Measurements from ENCODE around the gene LYPD6B.

Gene LYPD6B

DNA sequence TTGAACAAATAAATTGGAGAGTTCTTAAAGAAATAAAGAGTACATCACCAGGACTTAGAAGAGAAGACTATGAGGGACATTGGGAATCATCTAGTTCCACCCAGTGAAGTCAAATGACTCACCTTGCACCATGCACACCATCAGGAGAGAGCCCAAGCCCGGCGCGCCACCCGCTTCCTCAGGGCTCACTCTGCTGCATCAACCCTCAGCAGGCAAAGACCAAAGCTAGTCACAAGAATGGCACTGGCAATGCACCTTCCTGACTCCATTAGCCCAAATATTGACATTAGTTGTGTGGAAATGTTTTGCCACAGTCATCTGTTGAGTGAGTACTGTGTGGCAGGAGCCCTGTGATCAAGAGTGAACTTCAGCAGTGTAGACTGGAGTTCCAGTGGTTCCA lies 7.1 kb upstream of the LYPD6B start:
- H3K27me3 ChIP-seq (ENCODE audit: low read length): no peaks in the 10 kb centered on the region
- peaks cover 9% of the 10 kb centered on the region for H3F3A ChIP-seq (ENCODE audit: insufficient read depth)
- H3K27ac ChIP-seq (ENCODE audit: low read depth, low read length): no peak overlapping the region
- H4K20me1 ChIP-seq (ENCODE audit: low read depth, low read length): no peaks in the 10 kb centered on the region
- H3K9me2 ChIP-seq (replicated peaks; ENCODE audit: insufficient read depth, low read length): no peaks in the 10 kb centered on the region
- no peaks in the 10 kb centered on the region for H3K9me3 ChIP-seq (ENCODE audit: insufficient read depth, low read length)
- no peak overlapping the region for H3K4me2 ChIP-seq (ENCODE audit: low read depth, low read length, poor library complexity, severe bottlenecking)
- H3K79me2 ChIP-seq (ENCODE audit: insufficient read depth, low read length): no peaks in the 10 kb centered on the region
- no peaks in the 10 kb centered on the region for H3K36me3 ChIP-seq (ENCODE audit: low read length)
- no peak overlapping the region for H2AFZ ChIP-seq (ENCODE audit: low read depth, low read length, severe bottlenecking)
- TF ChIP-seq EZH2phosphoT487 (conservative IDR thresholded peaks at IDR 0.05; ENCODE audit: low read length): no peak
- TF ChIP-seq, protein P1, sequence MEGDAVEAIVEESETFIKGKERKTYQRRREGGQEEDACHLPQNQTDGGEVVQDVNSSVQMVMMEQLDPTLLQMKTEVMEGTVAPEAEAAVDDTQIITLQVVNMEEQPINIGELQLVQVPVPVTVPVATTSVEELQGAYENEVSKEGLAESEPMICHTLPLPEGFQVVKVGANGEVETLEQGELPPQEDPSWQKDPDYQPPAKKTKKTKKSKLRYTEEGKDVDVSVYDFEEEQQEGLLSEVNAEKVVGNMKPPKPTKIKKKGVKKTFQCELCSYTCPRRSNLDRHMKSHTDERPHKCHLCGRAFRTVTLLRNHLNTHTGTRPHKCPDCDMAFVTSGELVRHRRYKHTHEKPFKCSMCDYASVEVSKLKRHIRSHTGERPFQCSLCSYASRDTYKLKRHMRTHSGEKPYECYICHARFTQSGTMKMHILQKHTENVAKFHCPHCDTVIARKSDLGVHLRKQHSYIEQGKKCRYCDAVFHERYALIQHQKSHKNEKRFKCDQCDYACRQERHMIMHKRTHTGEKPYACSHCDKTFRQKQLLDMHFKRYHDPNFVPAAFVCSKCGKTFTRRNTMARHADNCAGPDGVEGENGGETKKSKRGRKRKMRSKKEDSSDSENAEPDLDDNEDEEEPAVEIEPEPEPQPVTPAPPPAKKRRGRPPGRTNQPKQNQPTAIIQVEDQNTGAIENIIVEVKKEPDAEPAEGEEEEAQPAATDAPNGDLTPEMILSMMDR (IDR thresholded peaks at IDR 0.05; ENCODE audit: insufficient read depth, low read length, poor library complexity, severe bottlenecking): no peak
- H3K9ac ChIP-seq (ENCODE audit: low read length): no peak overlapping the region
- no peak overlapping the region for H3K4me3 ChIP-seq (ENCODE audit: insufficient read depth, low read length, poor library complexity, severe bottlenecking)

DNA sequence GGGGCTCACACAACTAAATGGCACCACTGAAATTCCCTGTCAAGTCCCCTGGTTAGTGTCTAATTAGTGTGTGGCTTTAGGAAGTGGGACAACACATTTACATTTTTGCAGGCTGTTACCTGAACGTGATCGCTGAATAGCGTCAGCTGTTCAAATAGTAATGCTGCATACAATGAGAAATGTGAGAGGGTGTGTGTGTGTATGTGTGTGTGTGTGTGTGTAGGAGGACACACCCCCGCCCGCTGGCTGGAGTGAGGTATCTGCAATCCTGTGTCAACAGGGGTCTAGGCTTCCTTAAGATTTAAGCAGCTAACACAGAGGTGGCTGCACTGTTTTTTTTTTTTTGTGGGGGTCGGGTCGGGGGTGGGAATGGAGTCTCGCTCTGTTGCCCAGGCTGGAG lies 4.8 kb upstream of the LYPD6B start:
- TF ChIP-seq EZH2phosphoT487 (conservative IDR thresholded peaks at IDR 0.05; ENCODE audit: low read length): no peak
- TF ChIP-seq, protein P1 (IDR thresholded peaks at IDR 0.05; ENCODE audit: insufficient read depth, low read length, poor library complexity, severe bottlenecking): no peak
- no peaks in the 10 kb centered on the region for H3K36me3 ChIP-seq (ENCODE audit: low read length)

DNA sequence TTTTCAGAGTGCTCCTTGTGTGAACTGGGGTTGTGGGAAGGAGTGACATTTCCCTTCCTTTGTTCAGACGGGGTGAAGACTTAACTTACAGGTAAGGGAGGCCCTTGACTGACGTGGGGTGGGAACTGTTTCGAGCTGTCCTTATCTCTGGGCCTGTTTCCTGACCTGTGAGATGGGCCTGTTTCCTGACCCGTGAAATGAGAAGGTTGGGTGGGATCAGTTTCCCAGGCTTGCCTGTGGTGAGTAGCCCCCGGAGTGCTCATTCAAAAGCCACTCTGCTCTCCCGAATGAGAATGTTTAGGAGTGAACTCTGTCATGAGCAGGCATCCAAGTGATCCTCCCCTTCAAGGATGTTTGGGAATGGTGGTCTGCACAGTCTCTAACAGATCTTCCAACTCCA lies 4.1 kb upstream of the LYPD6B start:
- peaks cover 32% of the 10 kb centered on the region for H3F3A ChIP-seq (ENCODE audit: insufficient read depth)
- peak overlapping the region; percentile 4 for H2AFZ ChIP-seq (ENCODE audit: low read depth, low read length, severe bottlenecking)

More for the DNA sequence above, 4.8 kb upstream of the LYPD6B start:
- no peaks in the 10 kb centered on the region for H3K27me3 ChIP-seq (ENCODE audit: low read length)
- H3F3A ChIP-seq (ENCODE audit: insufficient read depth): peaks cover 29% of the 10 kb centered on the region
- H3K9ac ChIP-seq (ENCODE audit: low read length): peak overlapping the region; percentile 23; the same call in 1 of the 2 replicates
- peak overlapping the region; percentile 30 for H3K4me2 ChIP-seq (ENCODE audit: low read depth, low read length, poor library complexity, severe bottlenecking)
- H3K9me2 ChIP-seq (replicated peaks; ENCODE audit: insufficient read depth, low read length): no peaks in the 10 kb centered on the region
- H3K4me3 ChIP-seq (ENCODE audit: insufficient read depth, low read length, poor library complexity, severe bottlenecking): no peak overlapping the region
- no peaks in the 10 kb centered on the region for H4K20me1 ChIP-seq (ENCODE audit: low read depth, low read length)
- no peaks in the 10 kb centered on the region for H3K9me3 ChIP-seq (ENCODE audit: insufficient read depth, low read length)
- H3K79me2 ChIP-seq (ENCODE audit: insufficient read depth, low read length): peaks cover 9% of the 10 kb centered on the region; the same call in 1 of the 2 replicates
- H3K27ac ChIP-seq (ENCODE audit: low read depth, low read length): no peak overlapping the region
- peak overlapping the region; percentile 4 for H2AFZ ChIP-seq (ENCODE audit: low read depth, low read length, severe bottlenecking)

More for the DNA sequence above, 4.1 kb upstream of the LYPD6B start:
- peak overlapping the region; percentile 23 for H3K9ac ChIP-seq (ENCODE audit: low read length)
- H3K9me3 ChIP-seq (ENCODE audit: insufficient read depth, low read length): no peaks in the 10 kb centered on the region
- H3K4me2 ChIP-seq (ENCODE audit: low read depth, low read length, poor library complexity, severe bottlenecking): peak overlapping the region; percentile 30
- no peak overlapping the region for H3K4me3 ChIP-seq (ENCODE audit: insufficient read depth, low read length, poor library complexity, severe bottlenecking)
- peaks cover 15% of the 10 kb centered on the region; the same call in 1 of the 2 replicates for H3K79me2 ChIP-seq (ENCODE audit: insufficient read depth, low read length)
- no peaks in the 10 kb centered on the region for H3K9me2 ChIP-seq (replicated peaks; ENCODE audit: insufficient read depth, low read length)
- no peaks in the 10 kb centered on the region for H3K27me3 ChIP-seq (ENCODE audit: low read length)
- H3K27ac ChIP-seq (ENCODE audit: low read depth, low read length): peak overlapping the region; percentile 67
- TF ChIP-seq EZH2phosphoT487 (conservative IDR thresholded peaks at IDR 0.05; ENCODE audit: low read length): no peak
- TF ChIP-seq, protein P1 (IDR thresholded peaks at IDR 0.05; ENCODE audit: insufficient read depth, low read length, poor library complexity, severe bottlenecking): no peak
- no peaks in the 10 kb centered on the region for H4K20me1 ChIP-seq (ENCODE audit: low read depth, low read length)
- H3K36me3 ChIP-seq (ENCODE audit: low read length): no peaks in the 10 kb centered on the region
